ENCODE data around the gene CORO1C.

- TF ChIP-seq CTCF (conservative IDR thresholded peaks at IDR 0.05) (no peak), EZH2 (IDR thresholded peaks at IDR 0.05; ENCODE audit: low read depth) (no peak)
These were observed 83.6 kb downstream of the CORO1C start for GRCh38 chr12:108647585-108648287.

Data from PC-9 (cell line).